H1 (cell line): ENCODE data around the gene EPX. TPM values are rescaled to one million over a fixed set of nuclear protein-coding genes. Genes with fewer than 3 reads are reported as not detected.
"Not testable (repeated sequence)": the region's sequence is repeated elsewhere in the genome, so short reads cannot be mapped to it uniquely, and the experiment has no call there.

Source experiments
- CTCF ChIA-PET: fragments of 300-600 bp; sonication (Branson Sonifier 250); formaldehyde crosslinking; loops from one replicate; lab custom pipeline; 2021; ENCODE audit not compliant: partially characterized antibody; lab: Charles Lee
- POLR2A ChIA-PET: fragments of 300-600 bp; sonication (Branson Sonifier 250); formaldehyde crosslinking; loops from one replicate; lab custom pipeline; 2021; ENCODE audit warnings: inconsistent platforms; ENCODE audit not compliant: partially characterized antibody; lab: Charles Lee
- DNase-seq, 2 experiments: peaks; one replicate each; pipeline versions ENCODE4 v3.0.0 to v3.0.0-alpha.2; 2010 to 2022; ENCODE audit warnings: low spot score in 2 of 2, low read depth in 1 of 2, mixed read lengths in 1 of 2
- FAIRE-seq: peaks from 2 replicates; lab custom pipeline; 2011; peaks lifted over from hg19 to GRCh38; lab: Jason Lieb, UNC
- H2AFZ ChIP-seq: 2 replicates; pipeline ENCODE4 v1.8.1; 2012; ENCODE audit warnings: low read length, inconsistent platforms
- H2AK5ac ChIP-seq: 2 replicates; pipeline ENCODE4 v1.6.1; 2013; ENCODE audit warnings: low read depth, low read length
- H2BK120ac ChIP-seq: replicated peaks from 2 replicates; pipeline ENCODE3; 2013; ENCODE audit warnings: low read depth, low read length, inconsistent platforms
- H2BK12ac ChIP-seq: 2 replicates; pipeline ENCODE4 v1.6.1; 2013; ENCODE audit warnings: low read depth, low read length
- H2BK15ac ChIP-seq: 2 replicates; pipeline ENCODE4 v1.6.1; 2013; ENCODE audit warnings: low read length
- H2BK20ac ChIP-seq: 2 replicates; pipeline ENCODE4 v1.6.1; 2013; ENCODE audit warnings: low read length
- H2BK5ac ChIP-seq: 2 replicates; pipeline ENCODE4 v1.6.1; 2013; ENCODE audit warnings: low read depth, low read length
- H3K14ac ChIP-seq: 2 replicates; pipeline ENCODE4 v1.6.1; 2013; ENCODE audit warnings: inconsistent platforms; ENCODE audit not compliant: insufficient read length
- H3K18ac ChIP-seq: 2 replicates; pipeline ENCODE4 v1.6.1; 2013; ENCODE audit warnings: low read length; ENCODE audit errors: extremely low read depth
- H3K23ac ChIP-seq: 2 replicates; pipeline ENCODE4 v1.6.1; 2013; ENCODE audit warnings: inconsistent platforms; ENCODE audit not compliant: insufficient read length
- H3K23me2 ChIP-seq: 2 replicates; pipeline ENCODE4 v1.6.1; 2013; ENCODE audit warnings: low read depth, low read length
- H3K27ac ChIP-seq: 2 replicates; pipeline ENCODE4 v1.6.1; 2011; ENCODE audit warnings: low read depth, low read length, inconsistent platforms
- H3K27me3 ChIP-seq, 4 experiments: replicated peaks in 1 of 4; 1 replicate in 1 of 4; 2 replicates in 3 of 4; pipeline versions ENCODE4 v1.6.1 to v1.8.1; 2011 to 2013; ENCODE audit warnings: low read length in 3 of 4, mild to moderate bottlenecking in 3 of 4, inconsistent platforms in 2 of 4, mixed read lengths in 2 of 4, moderate library complexity in 1 of 4; ENCODE audit not compliant: control insufficient read depth in 3 of 4, insufficient read depth in 3 of 4; ENCODE audit errors: extremely low read depth in 1 of 4
- H3K36me3 ChIP-seq, 4 experiments: 2 replicates each; pipeline versions ENCODE4 v1.6.1 to v1.8.1; 2011 to 2013; ENCODE audit warnings: mild to moderate bottlenecking in 4 of 4, low read length in 3 of 4, moderate library complexity in 2 of 4, control low read depth in 1 of 4, inconsistent platforms in 1 of 4; ENCODE audit not compliant: insufficient read depth in 4 of 4, control insufficient read depth in 2 of 4
- H3K4ac ChIP-seq: replicated peaks from 2 replicates; pipeline ENCODE3; 2013; ENCODE audit warnings: low read length, low read depth, mixed read lengths, inconsistent platforms; ENCODE audit not compliant: insufficient read length
- H3K4me1 ChIP-seq, 4 experiments: replicated peaks in 1 of 4; 1 replicate in 1 of 4; 2 replicates in 3 of 4; pipeline versions ENCODE4 v1.6.1 to v1.8.1; 2011 to 2013; ENCODE audit warnings: low read length in 3 of 4, inconsistent platforms in 2 of 4, mixed read lengths in 1 of 4; ENCODE audit not compliant: insufficient read depth in 4 of 4, control insufficient read depth in 3 of 4
- H3K4me2 ChIP-seq, 2 experiments: 2 replicates each; pipeline versions ENCODE4 v1.6.1 to v1.8.1; 2011 to 2013; ENCODE audit warnings: low read depth in 2 of 2, low read length in 2 of 2, control low read depth in 1 of 2, inconsistent platforms in 1 of 2, mild to moderate bottlenecking in 1 of 2; ENCODE audit not compliant: insufficient read depth in 1 of 2
- H3K4me3 ChIP-seq, 4 experiments: fragments of 200-600, 300-600 bp in 1 of 4; sonication (generic), shearing (Covaris generic), sonication (Bioruptor Twin) in 1 of 4; 2 replicates each; pipeline versions ENCODE4 v1.5.1 to v1.8.1; 2011 to 2016; ENCODE audit warnings: low read length in 4 of 4, low read depth in 3 of 4, control low read depth in 2 of 4, inconsistent platforms in 2 of 4, mild to moderate bottlenecking in 2 of 4, mixed read lengths in 1 of 4, moderate library complexity in 1 of 4; ENCODE audit not compliant: insufficient read depth in 2 of 4; ENCODE audit errors: extremely low read depth in 1 of 4
- H3K56ac ChIP-seq: replicated peaks from 2 replicates; pipeline ENCODE3; 2013; ENCODE audit warnings: low read depth, mild to moderate bottlenecking, mixed read lengths, low read length, inconsistent platforms; ENCODE audit not compliant: insufficient read length
- H3K79me1 ChIP-seq: 2 replicates; pipeline ENCODE4 v1.6.1; 2013; ENCODE audit warnings: low read depth, low read length, control low read depth
- H3K79me2 ChIP-seq, 2 experiments: 2 replicates each; pipeline versions ENCODE4 v1.6.1 to v1.8.1; 2012 to 2013; ENCODE audit warnings: low read length in 2 of 2, mild to moderate bottlenecking in 2 of 2, inconsistent platforms in 1 of 2; ENCODE audit not compliant: insufficient read depth in 2 of 2, control insufficient read depth in 1 of 2
- H3K9ac ChIP-seq, 4 experiments: replicated peaks in 1 of 4; 1 replicate in 1 of 4; 2 replicates in 3 of 4; pipeline versions ENCODE4 v1.6.1 to v1.8.1; 2011 to 2013; ENCODE audit warnings: low read depth in 3 of 4, low read length in 3 of 4, control low read depth in 2 of 4, mild to moderate bottlenecking in 2 of 4, moderate library complexity in 2 of 4, inconsistent platforms in 1 of 4; ENCODE audit errors: extremely low read depth in 1 of 4
- H3K9me3 ChIP-seq, 2 experiments: 2 replicates each; pipeline versions ENCODE4 v1.6.1 to v1.8.1; 2012 to 2013; ENCODE audit warnings: mild to moderate bottlenecking in 2 of 2, moderate library complexity in 2 of 2, control low read depth in 1 of 2, inconsistent platforms in 1 of 2, low read depth in 1 of 2, low read length in 1 of 2, mixed read lengths in 1 of 2; ENCODE audit not compliant: insufficient read depth in 2 of 2
- H4K20me1 ChIP-seq, 2 experiments: replicated peaks in 1 of 2; 2 replicates each; pipeline versions ENCODE3 to v1.8.1; 2011 to 2013; ENCODE audit warnings: inconsistent platforms in 2 of 2, low read length in 2 of 2, mild to moderate bottlenecking in 1 of 2; ENCODE audit not compliant: insufficient read depth in 2 of 2, control insufficient read depth in 1 of 2
- H4K5ac ChIP-seq: 2 replicates; pipeline ENCODE4 v1.6.1; 2013; ENCODE audit warnings: low read length, low read depth, mixed read lengths, inconsistent platforms; ENCODE audit not compliant: insufficient read length
- H4K8ac ChIP-seq: 2 replicates; pipeline ENCODE4 v1.8.0; 2013; ENCODE audit warnings: mild to moderate bottlenecking, moderate library complexity, low read length, inconsistent platforms; ENCODE audit not compliant: insufficient read depth; ENCODE audit errors: extremely low read depth
- H4K91ac ChIP-seq: replicated peaks from 2 replicates; pipeline ENCODE3; 2013; ENCODE audit warnings: low read length, mixed read lengths, inconsistent platforms; ENCODE audit not compliant: insufficient read length
- WGBS, 2 experiments: shearing (Covaris generic) in 1 of 2; methylation state at CpG; one replicate each; pipeline versions ENCODE4 v1.1.6 to v1.1.7; 2013 to 2015; ENCODE audit warnings: low lambda C conversion rate in 2 of 2, mixed read lengths in 2 of 2, inconsistent platforms in 1 of 2, low coverage in 1 of 2, missing lambda C conversion rate in 1 of 2; ENCODE audit not compliant: insufficient replicate concordance in 2 of 2, insufficient coverage in 1 of 2, insufficient read length in 1 of 2; ENCODE audit errors: extremely low coverage in 1 of 2, missing lambda C conversion rate in 1 of 2; 5-methylcytosine and 5-hydroxymethylcytosine counted together
- polyA plus RNA-seq, 7 experiments: library from polyadenylated mRNA; depleted of rRNA in 3 of 7; stranded (reverse) in 5 of 7; unstranded in 2 of 7; fragments of >200 nt in 5 of 7; fragments of 200-250 nt in 2 of 7; gene quantifications; 1 replicate in 5 of 7; 2 replicates in 1 of 7; 4 replicates in 1 of 7; pipeline versions ENCODE4 v1.2.1 to v1.2.3, GENCODE V29; 2011 to 2013; ENCODE audit warnings: missing spikeins in 2 of 7, mixed read lengths in 2 of 7
- total RNA-seq: library from RNA; stranded (reverse); fragmentation: NEBNext Ultra II Directional; extraction: Animal tissue kit (Norgen Biotek cat#: 25700); gene quantifications from 2 replicates; pipeline ENCODE4 v1.2.1, GENCODE V29; 2021

EPX gene
- total and polyA plus RNA-seq, 2 of the 8 experiments (the other 6 are each of a cell fraction or from before 2014, with no cell fraction given) = not detected

- H2BK20ac ChIP-seq, H3K27ac ChIP-seq, H3K18ac ChIP-seq, H2BK120ac ChIP-seq, H3K4me3 ChIP-seq, H3K79me1 ChIP-seq, FAIRE-seq, H2BK5ac ChIP-seq, CTCF ChIA-PET, DNase-seq, H3K79me2 ChIP-seq, H2BK12ac ChIP-seq, H4K5ac ChIP-seq, H3K4me1 ChIP-seq, H2AFZ ChIP-seq, H2BK15ac ChIP-seq, H3K27me3 ChIP-seq, H4K8ac ChIP-seq, H3K36me3 ChIP-seq, H3K14ac ChIP-seq, H3K4ac ChIP-seq, H4K20me1 ChIP-seq, H3K9ac ChIP-seq, H4K91ac ChIP-seq, POLR2A ChIA-PET, H3K56ac ChIP-seq, H3K4me2 ChIP-seq, H3K23me2 ChIP-seq, H2AK5ac ChIP-seq, H3K23ac ChIP-seq: not testable (repeated sequence)
- peaks cover 8 to 22% of the 10 kb centered on the region in 2 experiments; a peak in 3 of 4 replicates for H3K9me3 ChIP-seq
- WGBS, 2 experiments = 86% methylated on average over 4 of the region's 4 CpGs; no CpG with 5 or more reads in 1 of the 2 experiments
Observed at GRCh38 chr17:58143335-58143734, 49.2 kb upstream of the EPX start.
